DMS153 treated with DMSO at 0.1 percent for 48 hours (cell line): Measurements from ENCODE around the gene FBXO8.
"Not testable (repeated sequence)": the region's sequence is repeated elsewhere in the genome, so short reads cannot be mapped to it uniquely, and the experiment has no call there.

Experiments
- DNase-seq: peaks from one replicate; lab custom pipeline; 2025; ENCODE audit not compliant: unreplicated experiment; lab: John Stamatoyannopoulos, UW

Gene FBXO8, protein sequence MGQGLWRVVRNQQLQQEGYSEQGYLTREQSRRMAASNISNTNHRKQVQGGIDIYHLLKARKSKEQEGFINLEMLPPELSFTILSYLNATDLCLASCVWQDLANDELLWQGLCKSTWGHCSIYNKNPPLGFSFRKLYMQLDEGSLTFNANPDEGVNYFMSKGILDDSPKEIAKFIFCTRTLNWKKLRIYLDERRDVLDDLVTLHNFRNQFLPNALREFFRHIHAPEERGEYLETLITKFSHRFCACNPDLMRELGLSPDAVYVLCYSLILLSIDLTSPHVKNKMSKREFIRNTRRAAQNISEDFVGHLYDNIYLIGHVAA

DNA sequence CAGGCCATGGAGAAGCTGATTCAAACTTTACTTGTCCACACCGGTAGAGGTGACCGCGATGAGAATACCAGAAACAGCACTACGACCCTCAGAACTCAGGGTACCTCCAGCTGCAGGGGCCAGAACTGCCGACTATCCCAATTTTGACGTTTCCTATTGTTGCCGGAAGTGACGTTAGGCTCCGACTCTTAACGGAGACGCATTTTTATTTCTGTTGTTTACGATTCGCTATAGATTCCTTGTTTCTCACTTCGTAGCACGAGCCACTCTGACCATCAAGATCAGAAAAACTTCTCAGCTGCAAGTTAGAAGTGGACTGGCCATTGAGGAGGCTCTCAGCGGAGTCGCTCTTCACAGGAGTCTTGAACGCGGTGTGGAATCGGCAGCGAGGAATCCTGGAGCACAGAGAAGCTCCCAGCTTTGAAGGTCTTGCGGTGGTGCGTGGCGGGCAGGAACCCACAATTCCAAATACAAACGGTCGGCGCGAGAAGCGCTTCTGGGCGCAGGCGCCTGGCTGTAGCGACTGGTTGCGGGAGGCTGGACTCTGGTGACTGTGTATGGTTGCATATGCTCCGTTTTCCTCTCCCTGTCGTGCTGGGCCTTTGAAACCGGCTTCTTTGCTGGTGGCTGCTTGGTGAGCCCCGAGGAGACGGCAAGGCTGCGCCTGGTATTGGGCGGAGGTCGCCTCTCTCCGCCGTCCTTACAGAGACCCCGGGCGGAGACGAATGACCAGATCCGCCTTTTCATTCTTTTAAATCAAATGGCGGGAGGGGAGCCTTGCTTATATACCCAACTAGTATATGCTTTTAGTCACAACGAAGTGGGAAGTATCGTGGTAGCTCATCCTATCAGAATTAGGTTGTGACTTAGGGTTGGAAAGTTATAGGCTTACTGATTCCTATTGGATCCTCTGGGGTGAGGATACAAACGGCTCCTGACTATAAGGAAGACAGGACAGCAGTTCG is at the start of gene FBXO8, which contains the start of gene CEP44:
TSS of gene FBXO8 (minus strand) at position 161 of the 965 bp plus-strand sequence. CDS start 20,575 bp downstream, outside the sequence.
TSS of gene CEP44 (plus strand) at position 405 of the 965 bp plus-strand sequence. CDS start 15,211 bp downstream, outside the sequence.
- DNase-seq, result peak; percentile 88

DNA sequence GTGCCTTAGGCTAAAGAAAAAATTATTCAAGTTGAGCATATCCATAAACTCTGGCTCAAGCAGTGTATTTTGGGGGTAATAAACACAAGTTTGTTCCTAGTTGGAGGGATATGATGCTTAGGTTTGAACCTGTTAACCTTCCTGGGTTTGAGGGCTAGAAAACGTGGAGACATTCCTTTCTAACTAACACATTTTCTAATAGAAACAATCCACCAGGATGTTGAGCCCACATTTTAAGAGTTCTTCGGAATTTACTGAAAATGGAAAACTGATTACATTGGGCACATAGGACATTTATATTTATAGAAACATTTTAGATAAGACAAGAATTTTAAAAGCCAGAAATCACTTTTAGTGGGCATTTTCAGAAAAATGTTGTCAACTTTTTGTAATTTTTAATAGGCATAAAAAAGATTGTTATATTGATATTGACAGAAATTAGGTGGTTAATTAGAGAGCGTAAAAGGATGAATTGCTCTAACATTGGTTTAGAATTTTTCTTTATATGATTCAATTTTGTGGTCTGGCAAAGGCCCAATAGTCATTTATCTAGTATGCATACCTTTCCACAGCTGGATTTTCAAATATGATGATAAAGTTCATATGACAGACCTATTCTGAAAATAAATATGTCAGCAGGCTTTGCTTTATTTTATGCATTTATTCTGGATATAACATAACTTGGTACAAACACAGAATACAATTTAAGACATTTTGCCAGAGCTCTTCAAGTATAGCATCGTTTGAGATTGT is 49.5 kb upstream of the FBXO8 start:
- DNase-seq, result no peak

DNA sequence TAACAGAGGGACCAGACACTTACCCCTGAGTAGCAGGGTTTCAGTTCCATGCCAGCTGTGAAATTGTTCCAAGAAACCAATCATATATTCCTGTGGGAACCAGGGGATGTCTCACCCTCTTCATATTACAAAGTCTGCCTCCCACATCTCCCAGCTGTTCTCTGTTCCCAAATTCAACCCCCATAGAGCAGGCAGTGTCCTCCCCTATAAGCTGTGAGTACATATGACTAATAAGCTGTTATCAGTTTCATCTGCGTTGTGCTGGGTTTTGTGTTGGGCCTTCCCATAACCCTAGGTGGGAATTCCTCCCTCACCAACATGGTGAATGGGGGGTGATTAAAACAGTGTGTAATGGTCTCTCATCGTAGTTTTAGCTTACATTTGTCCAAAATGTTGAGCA is 41.3 kb upstream of the FBXO8 start:
- DNase-seq, result no peak

DNA sequence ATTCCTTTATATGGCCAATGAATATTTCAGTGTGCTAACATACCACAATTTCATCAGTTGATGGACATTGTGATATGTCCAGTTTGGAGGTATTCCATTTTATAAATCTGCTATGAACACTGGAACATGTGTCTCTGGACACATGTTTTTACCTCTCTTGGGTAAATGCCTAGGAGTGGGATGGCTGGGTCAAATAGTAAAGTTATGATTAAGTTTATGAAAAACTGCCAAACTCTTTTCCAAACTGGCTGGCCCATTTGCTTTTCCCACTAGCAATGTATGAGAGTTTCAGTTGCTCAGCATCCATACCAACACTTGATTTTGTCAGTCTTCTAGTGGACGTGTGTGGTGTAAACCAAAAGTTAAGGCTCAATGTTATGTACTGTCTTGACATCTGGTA is 40.8 kb upstream of the FBXO8 start:
- no peak for DNase-seq

DNA sequence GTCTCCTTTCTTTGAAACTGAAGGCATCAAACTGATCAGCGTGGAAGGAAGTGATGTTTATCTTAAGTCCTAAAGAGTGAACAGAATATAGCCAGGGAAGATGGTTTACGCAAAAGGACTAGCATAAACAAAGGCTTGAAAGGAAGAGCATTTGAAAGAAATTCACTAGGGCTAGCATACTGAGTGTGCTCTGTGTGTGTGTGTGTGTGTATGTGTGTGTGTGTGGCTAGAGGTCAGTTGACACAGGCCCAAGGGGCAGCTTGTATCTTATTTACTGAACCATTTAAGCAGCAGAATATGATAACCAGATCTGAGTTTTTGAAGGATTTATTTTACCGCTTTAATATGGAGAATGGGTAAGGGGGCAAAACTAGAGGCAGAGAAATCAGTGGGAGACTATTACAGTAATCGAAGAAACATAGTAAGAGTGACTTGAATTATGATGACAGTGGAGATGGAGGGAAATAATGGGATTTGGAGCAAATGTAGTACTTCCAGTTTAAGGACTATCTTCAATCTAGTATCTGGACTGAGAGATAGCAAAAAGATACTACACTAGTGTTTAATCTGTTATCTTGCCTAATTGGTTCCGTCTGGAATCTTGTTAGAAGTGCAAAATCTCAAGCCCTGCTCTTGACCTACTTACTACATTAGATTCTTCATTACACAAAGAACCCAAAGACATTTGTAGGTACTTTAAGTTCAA is 37.2 kb upstream of the FBXO8 start:
- DNase-seq, result no peak

DNA sequence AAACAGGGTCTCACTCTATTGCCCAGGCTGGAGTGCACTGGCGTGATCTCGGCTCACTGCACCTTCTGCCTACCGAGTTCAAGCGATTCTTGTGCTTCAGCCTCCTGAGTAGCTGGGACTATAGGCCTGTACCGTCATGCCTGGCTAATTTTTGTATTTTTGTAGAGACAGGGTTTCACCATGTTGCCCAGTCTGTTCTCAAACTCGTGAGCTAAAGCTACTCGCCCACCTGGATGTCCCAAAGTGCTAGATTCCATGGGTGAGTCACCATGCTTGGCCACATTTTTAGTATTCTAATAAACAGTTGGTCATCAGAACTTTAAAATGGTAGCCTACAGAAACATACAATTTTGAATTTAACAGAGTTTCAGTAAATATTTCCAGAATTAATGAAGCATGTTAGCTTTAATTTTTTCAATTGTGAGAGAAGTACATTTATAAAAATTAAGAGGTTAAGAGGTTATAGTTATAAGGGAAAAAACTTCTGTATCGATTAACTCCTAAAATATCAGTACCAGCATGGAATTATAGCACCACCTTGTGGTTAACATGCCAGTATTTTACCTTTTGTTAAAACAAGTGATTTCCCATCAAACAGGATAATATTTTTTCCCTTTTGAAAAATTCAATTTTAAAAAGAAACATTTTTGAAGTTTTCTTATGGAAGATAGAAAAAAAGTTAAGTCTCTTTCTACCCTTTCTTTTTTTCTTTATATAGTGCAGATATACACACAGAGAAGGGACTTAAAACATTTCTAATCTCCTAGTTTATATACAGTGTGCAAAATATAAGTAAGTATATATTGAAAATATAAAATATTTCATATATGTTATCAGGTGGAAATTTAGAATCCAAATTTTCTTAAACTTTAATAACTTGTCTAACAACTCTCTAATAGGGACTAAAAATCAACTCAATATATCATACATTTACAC is 35.6 kb upstream of the FBXO8 start:
- DNase-seq, result peak; percentile 15

DNA sequence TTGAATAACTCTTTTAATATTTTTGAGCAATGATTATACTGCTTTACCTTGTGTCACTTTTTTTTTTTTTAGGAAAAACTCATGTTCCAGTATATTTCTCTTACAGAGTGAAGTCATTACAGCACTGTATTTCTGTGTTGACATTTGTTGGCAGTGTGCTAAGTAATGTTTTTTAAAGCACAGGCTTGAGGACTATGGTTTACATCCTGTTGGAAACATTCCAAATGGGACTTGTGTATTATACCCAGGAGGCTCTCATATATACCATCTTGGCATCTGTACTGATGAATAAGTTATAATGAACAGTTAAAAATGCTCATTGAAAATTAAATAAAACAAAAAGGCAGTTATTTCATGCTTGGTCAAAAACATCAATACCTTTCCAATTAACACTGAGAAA is 34.1 kb upstream of the FBXO8 start:
- DNase-seq, result peak; percentile 43

DNA sequence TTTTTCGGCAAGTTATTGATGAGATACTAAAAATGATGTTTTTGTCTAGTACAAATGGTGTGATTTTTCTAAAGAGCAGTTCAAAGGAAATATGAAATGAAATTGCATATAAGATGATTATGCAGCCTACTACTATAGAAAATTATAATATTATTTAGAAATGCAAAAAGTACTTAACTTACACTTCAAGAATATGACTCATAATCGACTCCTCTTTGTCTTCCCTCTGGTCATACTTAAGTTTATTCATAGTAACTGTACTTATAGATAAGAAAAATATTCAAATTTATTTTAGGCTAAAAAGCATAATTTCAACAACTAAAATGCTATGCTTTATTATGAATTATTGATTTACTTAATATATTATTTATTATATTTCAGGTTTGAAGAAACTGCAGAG is 33.5 kb upstream of the FBXO8 start:
- no peak for DNase-seq

DNA sequence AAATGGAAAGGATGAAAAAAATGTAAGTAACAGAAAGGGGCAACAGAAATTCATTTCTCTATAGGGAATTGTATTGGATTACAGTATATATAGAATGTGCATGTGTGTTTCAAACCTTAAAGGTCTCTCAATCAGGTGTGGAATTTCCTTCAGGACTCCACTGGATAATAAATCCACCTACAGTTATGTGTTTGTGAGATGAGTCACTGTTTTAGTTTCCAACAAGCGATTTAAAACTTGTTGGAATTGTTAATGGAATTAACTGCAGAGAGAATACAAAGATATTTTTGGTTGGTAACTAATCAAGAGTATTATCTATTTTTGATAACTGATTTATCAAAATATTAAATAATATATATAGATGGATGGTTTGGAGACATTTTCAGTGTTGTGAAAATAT is 33.1 kb upstream of the FBXO8 start:
- no peak for DNase-seq

DNA sequence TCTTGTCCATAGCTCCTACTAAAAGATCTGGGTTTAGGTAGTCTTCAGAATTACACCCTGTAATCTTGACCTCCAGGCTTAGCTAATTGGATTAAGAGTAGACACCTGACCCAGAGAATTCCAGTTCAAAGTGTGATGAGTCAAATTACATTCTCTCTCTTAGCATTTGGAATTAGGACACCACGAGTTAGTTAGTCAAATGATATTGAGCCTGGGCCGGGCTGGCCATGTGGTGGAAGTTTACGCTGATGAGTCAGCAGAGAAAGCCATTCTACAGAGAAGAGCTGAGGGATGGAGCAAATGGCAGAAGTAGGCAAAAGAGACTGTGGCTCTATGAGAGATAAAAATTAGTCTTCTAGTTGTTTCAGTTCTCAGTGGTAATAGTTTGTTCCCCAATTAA is 31.3 kb upstream of the FBXO8 start:
- DNase-seq, result no peak

DNA sequence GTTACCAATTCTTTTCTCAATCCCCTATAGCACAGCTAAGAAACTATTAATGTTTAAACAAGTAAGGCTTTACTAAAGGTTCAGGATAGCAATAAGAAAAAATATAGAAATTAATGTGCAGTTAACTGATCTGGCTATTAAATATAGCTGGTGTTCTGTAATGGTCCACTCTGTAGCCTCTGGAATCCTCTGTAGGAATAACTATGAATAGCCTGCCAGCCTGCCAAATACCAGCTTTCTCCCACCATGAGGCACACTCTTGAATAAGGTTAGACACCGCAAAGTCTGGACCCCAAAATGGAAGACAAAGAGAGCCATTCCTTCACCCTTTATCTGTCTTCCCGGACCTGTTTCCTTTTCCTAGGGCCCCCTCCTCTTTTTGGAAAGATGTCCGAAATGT is 30.8 kb upstream of the FBXO8 start:
- no peak for DNase-seq

DNA sequence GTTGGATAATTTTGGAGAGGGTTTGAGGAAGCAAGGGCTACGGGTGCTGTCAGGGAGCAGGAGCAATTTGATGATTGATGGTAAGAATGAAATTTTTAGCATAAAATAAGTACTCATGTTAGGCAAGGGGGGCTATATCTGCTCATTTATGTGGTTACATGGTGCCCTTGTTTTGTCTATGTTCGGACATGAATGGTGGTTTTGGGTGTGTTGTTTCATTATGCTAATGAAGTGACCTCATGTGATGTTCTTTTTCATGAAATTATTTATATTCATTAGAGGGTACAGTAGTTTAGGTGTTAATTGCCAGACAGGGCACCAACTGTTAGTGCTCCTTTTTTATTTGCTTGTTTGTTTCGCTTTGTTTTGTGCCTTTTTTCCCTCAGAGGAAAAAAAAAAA is 29.5 kb upstream of the FBXO8 start:
- DNase-seq, result no peak

DNA sequence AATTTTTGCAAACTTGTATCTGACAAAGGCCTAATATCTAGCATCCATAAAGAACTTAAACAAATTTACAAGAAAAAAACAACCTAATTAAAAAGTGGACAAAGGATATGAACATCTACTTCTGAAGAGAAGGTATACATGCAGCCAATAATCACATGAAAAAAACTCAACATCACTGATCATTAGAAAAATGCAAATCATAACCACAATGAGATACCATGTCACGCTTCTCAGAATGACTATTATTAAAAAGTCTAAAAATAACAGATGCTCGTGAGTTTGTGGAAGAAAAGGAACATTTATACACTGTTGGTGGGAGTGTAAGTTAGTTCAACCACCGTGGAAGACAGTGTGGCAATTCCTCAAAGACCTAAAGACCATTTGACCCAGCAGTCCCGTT is 24.2 kb upstream of the FBXO8 start:
- DNase-seq, result no peak

DNA sequence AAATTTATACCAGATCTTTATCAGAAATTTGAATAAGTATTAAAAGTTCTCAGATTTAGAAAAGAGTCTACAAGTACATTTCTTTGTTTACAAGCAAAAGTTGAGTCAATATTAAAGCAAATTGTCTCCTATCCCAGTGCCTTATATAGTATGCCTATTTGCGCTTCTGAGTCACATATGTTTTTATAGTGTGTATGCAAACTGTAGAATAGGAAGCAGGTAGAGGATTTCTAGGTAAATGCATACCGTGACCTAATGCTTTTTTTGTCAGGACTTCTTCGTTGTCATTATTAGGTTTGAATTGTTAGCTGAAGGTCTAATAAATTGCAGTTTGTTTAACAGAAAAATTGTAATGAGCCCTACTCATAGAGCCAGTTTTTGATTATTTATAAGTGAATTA is 22.5 kb upstream of the FBXO8 start:
- DNase-seq, result no peak

DNA sequence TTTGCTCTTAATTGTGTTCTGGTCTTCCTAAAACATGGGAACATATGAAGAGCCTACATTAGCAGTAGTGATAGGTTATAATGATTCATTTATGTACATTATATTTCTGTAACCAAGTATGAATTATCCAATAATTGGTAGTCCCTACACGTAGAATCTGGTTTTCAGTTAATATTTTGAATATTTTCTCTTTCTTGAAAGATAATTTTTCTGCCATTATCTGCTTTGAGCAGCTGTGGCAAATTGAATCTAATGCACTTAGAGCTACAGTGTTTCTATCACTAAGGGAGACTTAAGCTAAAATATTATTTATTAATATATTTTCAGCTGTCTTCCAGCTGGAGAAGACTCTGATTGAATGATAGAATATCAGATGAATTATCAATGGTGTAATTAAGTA is 21.2 kb upstream of the FBXO8 start:
- no peak for DNase-seq

DNA sequence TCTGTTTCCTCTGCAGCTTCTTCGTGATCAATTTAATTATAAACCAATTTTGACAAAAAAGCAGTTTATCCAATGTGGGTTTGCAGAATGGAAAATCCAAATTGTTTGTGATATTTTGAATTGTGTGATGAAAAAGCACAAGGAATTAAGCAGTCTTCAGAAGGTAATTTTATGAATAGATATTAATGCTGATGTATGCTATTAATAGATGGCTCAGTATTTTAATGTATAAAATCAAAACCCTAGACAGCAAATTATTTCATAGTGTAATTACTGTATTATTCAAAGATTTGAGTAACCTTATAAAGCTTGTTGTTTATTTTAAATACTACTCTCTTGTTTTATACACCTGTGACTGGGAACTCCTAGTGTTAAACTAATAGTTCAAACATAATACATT is 20.2 kb upstream of the FBXO8 start:
- DNase-seq, result no peak

DNA sequence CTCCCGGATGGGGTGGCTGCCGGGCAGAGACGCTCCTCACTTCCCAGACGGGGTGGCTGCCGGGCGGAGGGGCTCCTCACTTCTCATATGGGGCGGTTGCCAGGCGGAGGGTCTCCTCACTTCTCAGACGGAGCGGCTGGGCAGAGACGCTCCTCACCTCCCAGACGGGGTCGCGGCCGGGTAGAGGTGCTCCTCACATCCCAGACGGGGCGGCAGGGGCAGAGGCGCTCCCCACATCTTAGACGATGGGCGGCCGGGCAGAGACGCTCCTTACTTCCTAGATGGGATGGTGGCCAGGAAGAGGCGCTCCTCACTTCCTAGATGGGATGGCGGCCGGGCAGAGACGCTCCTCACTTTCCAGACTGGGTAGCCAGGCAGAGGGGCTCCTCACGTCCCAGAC is 11.7 kb upstream of the FBXO8 start:
- DNase-seq, result not testable (repeated sequence)

DNA sequence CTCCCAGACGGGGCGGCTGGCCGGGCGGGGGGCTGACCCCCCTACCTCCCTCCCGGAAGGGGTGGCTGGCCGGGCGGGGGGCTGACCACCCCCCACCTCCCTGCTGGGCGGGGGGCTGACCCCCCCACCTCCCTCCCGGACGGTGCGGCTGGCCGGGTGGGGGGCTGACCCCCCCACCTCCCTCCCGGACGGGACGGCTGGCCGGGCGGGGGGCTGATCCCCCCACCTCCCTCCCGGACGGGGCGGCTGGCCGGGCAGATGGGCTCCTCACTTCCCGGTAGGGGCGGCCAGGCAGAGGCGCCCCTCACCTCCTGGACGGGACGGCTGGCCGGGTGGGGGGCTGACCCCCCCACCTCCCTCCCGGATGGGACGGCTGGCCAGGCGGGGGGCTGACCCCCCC is 11.2 kb upstream of the FBXO8 start:
- not testable (repeated sequence) for DNase-seq

DNA sequence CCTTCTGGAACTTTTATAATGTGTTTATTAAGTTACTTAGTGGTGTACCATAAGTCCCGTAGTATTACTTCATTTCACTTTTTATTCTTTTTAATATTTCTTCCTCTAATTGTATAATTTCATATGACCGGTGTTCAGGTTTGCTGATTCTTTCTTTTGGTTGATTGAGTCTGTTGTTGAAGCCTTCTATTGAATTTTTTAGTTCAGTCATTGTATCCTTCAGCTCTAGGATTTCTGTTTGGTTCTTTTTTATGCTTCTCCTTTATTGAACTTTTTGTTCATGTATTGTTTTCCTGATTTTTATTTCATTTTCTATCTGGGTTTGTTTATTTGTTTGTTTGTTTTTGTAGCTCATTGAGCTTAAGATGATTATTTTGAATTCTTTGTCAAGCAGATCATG is 9.0 kb upstream of the FBXO8 start:
- no peak for DNase-seq

DNA sequence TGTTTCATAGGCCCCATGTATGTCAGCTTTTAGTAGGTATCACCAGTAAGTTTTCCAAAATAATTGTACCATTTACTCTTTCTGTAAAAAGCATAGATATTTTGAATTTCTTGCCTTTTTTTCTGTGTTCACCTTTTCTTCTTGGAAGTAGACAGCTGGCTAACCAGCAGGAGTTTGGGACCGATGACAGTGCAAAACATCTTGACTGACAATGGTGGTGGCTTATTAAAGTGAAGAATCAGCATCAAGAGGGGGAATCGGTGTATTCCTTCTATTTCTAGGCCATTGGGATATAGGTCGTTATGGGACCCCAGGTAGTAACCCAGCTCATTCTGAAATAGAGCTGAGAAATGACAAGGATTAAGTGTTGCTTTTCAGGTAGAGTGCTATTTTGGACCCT is 3.4 kb upstream of the FBXO8 start:
- no peak for DNase-seq
